GM12872 (cell line): ENCODE measurements around the gene TRPM4.

ENCODE experiments used
- TF ChIP-seq, protein P1 (sequence below): IDR thresholded peaks from 3 replicates; pipeline ENCODE4 v1.5.1; 2011; ENCODE audit warnings: low read depth, mild to moderate bottlenecking, low read length, moderate library complexity; ENCODE audit not compliant: insufficient read depth

Gene TRPM4

DNA sequence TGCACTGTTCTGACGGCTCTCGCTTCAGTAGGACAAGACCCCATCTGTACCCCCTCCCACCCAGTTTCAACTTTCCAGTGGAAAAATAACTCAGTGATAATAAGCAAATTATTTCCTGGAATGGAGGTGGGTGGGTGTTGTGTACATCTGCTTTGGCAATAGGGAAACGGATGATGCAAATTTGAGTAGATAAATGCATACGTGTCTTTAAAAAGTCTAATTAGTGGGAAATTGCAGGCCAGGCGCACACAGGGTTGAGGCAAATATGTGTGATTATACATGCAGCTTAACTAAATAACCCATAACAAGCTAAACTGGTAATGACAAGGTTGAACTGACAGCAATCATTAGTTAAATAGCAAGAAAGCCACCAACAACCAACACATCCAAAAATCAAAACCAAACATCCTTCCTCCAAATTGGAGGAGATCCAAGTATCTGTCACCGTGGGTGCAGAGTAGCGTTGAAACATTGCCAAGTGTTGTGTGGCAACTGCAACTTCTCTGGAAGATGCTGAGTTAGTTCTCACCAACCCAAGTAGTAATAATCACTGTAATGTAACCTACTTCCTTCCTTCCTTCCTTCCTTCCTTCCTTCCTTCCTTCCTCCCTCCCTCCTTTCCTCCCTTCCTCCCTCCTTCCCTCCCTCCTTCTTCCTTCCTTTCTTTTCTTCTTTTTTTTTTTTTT is 54.6 kb downstream of the TRPM4 start:
- TF ChIP-seq, protein P1, sequence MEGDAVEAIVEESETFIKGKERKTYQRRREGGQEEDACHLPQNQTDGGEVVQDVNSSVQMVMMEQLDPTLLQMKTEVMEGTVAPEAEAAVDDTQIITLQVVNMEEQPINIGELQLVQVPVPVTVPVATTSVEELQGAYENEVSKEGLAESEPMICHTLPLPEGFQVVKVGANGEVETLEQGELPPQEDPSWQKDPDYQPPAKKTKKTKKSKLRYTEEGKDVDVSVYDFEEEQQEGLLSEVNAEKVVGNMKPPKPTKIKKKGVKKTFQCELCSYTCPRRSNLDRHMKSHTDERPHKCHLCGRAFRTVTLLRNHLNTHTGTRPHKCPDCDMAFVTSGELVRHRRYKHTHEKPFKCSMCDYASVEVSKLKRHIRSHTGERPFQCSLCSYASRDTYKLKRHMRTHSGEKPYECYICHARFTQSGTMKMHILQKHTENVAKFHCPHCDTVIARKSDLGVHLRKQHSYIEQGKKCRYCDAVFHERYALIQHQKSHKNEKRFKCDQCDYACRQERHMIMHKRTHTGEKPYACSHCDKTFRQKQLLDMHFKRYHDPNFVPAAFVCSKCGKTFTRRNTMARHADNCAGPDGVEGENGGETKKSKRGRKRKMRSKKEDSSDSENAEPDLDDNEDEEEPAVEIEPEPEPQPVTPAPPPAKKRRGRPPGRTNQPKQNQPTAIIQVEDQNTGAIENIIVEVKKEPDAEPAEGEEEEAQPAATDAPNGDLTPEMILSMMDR = no peak

DNA sequence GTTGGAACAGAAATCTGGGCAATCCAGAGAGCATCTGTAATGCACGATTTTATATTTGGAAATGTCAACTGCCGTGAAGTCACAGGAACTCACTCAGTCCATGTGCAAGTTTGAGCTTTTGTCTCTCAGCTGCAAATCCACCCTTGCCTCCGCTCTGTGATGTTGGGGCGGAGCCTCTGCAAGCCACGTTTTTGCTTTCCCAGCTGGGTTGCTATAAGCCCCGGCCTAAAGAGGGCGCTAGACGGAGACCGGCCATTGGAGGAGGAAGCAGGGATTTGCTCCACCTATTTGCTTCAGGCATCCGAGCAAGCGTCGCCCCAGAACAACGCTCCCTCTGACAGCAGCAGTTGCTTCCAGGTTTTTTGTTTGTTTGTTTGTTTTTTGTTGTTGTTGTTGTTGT is 56.2 kb downstream of the TRPM4 start:
- TF ChIP-seq, protein P1 = 0 out of 3 replicates have a peak, but pooled peaks have one; percentile 26

DNA sequence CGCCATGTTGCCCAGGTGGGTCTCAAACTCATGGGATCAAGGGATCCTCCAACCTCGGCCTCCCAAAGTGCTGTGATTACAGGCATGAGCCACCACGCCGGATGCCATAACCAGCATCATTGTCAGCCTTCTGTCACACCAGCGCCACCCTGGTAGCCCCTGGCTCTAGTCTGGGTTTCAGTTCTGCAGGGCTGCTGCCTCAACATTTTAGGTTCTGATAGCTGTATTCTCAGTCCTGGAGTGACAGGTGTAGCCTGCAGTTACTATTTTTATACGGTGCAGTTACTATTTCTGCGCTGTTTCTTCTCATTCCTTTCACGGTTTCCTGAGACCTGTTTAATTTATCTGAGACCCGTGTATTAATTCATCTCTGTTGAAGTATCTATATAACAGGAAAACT is 57.1 kb downstream of the TRPM4 start:
- TF ChIP-seq, protein P1 = 0 out of 3 replicates have a peak, but pooled peaks have one; percentile 7

DNA sequence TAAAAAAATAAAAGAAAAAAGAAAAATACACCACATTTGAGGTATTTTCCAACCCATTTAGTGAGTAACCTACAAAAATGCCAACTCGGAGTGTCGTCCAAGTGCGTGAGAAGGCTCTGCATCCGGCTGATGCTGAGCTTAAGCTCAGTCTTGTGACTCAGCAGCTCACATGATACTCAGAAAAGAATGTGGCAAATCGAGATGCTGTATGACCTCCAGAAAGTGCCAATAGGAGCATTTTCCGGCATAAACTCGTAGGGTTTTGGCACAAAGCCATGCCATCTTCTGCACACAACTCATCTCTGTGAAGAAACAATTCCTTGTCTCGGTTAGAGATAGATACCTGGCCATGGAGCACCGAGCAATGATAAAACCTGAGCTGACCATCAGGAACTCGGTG is 58.5 kb downstream of the TRPM4 start:
- TF ChIP-seq, protein P1 = no peak

DNA sequence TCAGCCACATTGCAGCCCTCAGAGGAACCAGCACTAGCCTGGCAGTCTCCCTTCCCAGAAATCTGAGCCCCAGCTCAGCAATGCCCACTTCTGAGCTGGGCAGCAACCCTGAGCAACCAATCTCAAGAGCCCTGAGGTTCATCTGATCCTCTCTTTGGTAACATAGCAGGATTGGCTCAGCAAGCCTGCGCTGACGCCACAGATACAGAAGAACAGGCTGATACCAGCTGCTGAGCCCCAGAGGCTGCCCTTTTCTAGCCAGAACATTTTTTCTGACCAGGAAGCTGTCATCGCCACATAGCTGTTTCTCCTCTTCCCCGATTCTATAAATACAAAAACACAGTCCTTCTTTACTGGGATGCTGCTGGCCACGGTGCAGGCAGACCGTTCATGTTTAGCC is 59.8 kb downstream of the TRPM4 start:
- TF ChIP-seq, protein P1 = no peak

DNA sequence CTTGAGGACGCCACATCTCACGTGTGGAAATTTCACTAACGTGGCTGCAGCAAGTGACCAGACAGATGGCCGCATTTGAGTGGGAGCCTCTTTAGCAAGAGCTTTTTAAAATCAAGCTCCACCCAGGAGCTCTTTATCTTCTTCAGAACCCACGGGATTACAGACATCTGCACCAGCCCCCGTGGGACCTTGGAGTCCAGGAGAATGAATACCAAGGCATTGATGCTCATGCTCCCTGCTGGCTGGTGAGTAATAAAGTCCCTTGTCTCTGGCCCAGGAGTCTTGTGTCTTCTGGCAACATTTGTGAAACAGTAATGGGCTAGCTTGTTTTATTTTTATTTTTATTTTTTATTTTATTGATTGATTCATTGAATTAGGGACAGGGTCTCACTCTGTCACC is 64.4 kb downstream of the TRPM4 start:
- TF ChIP-seq, protein P1 = no peak

DNA sequence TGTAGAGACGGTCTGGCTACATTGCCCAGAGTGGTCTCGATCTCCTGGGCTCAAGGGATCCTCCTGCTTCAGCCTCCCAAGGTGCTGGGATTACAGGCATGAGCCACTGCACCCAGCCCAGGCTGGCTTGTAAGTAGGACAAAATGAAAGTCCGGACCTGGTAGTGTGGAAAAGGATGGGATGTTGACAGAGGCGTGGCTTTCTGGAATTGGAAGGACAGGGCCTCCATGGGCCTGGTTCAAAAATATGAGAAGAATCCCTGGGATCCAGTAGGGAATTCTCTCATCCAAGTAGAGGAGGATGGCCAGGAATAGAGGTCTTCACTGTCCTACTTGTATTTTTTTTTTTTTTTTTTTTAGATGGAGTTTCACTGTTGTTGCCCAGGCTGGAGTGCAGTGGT is 64.9 kb downstream of the TRPM4 start:
- TF ChIP-seq, protein P1 = no peak
